OCI-LY7 (cell line): ENCODE data around the gene STXBP6. TPM values are rescaled to one million over a fixed set of nuclear protein-coding genes. Genes with fewer than 3 reads are reported as not detected.

Experiments used
- BruUV-seq: library from RNA; stranded (reverse); fragments of 400-500 nt; replicated peaks from 2 replicates; lab custom pipeline; 2021; lab: Mats Ljungman, UMichigan
- CTCF ChIA-PET: fragments of 300-600 bp; sonication (Branson Sonifier 250); formaldehyde crosslinking; loops from one replicate; lab custom pipeline; 2022; ENCODE audit warnings: antibody characterized with exemption; ENCODE audit not compliant: unreplicated experiment; lab: Charles Lee
- POLR2A ChIA-PET: fragments of 300-600 bp; sonication (Branson Sonifier 250); formaldehyde crosslinking; loops from one replicate; lab custom pipeline; 2022; ENCODE audit warnings: antibody characterized with exemption; lab: Charles Lee
- DNase-seq: peaks from one replicate; pipeline ENCODE4 v3.0.0-alpha.2; 2015; ENCODE audit warnings: low spot score
- H2AFZ ChIP-seq: fragments of 200-600 bp; sonication (generic), shearing (Covaris generic); 2 replicates; pipeline ENCODE4 v1.6.1; 2014; ENCODE audit warnings: mild to moderate bottlenecking, antibody characterized with exemption, low read length, moderate library complexity
- H3K27ac ChIP-seq: fragments of 200-600 bp; sonication (generic); 2 replicates; pipeline ENCODE4 v1.5.1; 2014; ENCODE audit warnings: mixed run types, low read depth, mild to moderate bottlenecking, moderate library complexity, low read length, inconsistent platforms; ENCODE audit not compliant: poor library complexity, severe bottlenecking
- H3K36me3 ChIP-seq: fragments of 200-600 bp; sonication (generic); 2 replicates; pipeline ENCODE4 v1.6.1; 2014; ENCODE audit warnings: mild to moderate bottlenecking, antibody characterized with exemption, low read length, moderate library complexity, mixed read lengths; ENCODE audit not compliant: insufficient read depth
- H3K4me1 ChIP-seq: fragments of 200-600 bp; sonication (generic); 2 replicates; pipeline ENCODE4 v1.5.1; 2014; ENCODE audit warnings: mild to moderate bottlenecking, low read length; ENCODE audit not compliant: insufficient read depth, poor library complexity, severe bottlenecking
- H3K4me2 ChIP-seq: fragments of 200-600 bp; sonication (generic); 2 replicates; pipeline ENCODE4 v1.6.1; 2014; ENCODE audit warnings: mild to moderate bottlenecking, low read length
- H3K4me3 ChIP-seq: fragments of 200-600 bp; sonication (generic); 2 replicates; pipeline ENCODE4 v1.5.1; 2014; ENCODE audit warnings: mild to moderate bottlenecking, low read depth, low read length; ENCODE audit not compliant: poor library complexity, severe bottlenecking
- H3K79me2 ChIP-seq: fragments of 200-600 bp; sonication (generic); 2 replicates; pipeline ENCODE4 v1.6.1; 2016; ENCODE audit warnings: low read depth, mild to moderate bottlenecking, low read length, moderate library complexity, mixed read lengths; ENCODE audit not compliant: insufficient read depth
- H3K9me2 ChIP-seq: fragments of 200-600 bp; sonication (generic); 2 replicates; pipeline ENCODE4 v1.6.1; 2016; ENCODE audit warnings: mild to moderate bottlenecking, low read length, mixed read lengths; ENCODE audit not compliant: insufficient read depth
- H3K9me3 ChIP-seq: fragments of 200-600 bp; sonication (generic); 2 replicates; pipeline ENCODE4 v1.6.1; 2014; ENCODE audit warnings: mild to moderate bottlenecking, mixed run types, low read length, mixed read lengths
- H4K20me1 ChIP-seq: fragments of 200-600 bp; sonication (generic); 2 replicates; pipeline ENCODE4 v1.6.1; 2014; ENCODE audit warnings: mild to moderate bottlenecking, antibody characterized with exemption, low read length, moderate library complexity, mixed read lengths; ENCODE audit not compliant: insufficient read depth
- EZH2phosphoT487 ChIP-seq: fragments of 200-600 bp; sonication (generic); IDR thresholded peaks from 2 replicates; pipeline ENCODE4 v1.6.1; 2018; ENCODE audit warnings: low read depth, borderline replicate concordance, mild to moderate bottlenecking, mixed run types, antibody characterized with exemption, low read length, moderate library complexity, mixed read lengths
- intact Hi-C: fragments of 100-400 bp; cut with micrococcal nuclease; formaldehyde crosslinking; loops from one replicate; pipeline ENCODE4 v1.10.0; 2022; ENCODE audit not compliant: unreplicated experiment
- total RNA-seq, 2 experiments: library from RNA; depleted of rRNA in 1 of 2; stranded (reverse); fragments of >200 nt in 1 of 2; shearing (Covaris generic) in 1 of 2; gene quantifications; 2 replicates each; pipeline ENCODE4 v1.2.3, GENCODE V29; 2014 to 2022
- TF ChIP-seq, protein P1 (sequence below): fragments of 200-600 bp; sonication (generic); conservative IDR thresholded peaks from 2 replicates; pipeline ENCODE4 v1.5.1; 2014; ENCODE audit warnings: mild to moderate bottlenecking, antibody characterized with exemption, low read length, moderate library complexity, mixed read lengths

STXBP6 gene
- total RNA-seq, 2 experiments from 2014 or later: 0.48 TPM; not detected in 1

DNA sequence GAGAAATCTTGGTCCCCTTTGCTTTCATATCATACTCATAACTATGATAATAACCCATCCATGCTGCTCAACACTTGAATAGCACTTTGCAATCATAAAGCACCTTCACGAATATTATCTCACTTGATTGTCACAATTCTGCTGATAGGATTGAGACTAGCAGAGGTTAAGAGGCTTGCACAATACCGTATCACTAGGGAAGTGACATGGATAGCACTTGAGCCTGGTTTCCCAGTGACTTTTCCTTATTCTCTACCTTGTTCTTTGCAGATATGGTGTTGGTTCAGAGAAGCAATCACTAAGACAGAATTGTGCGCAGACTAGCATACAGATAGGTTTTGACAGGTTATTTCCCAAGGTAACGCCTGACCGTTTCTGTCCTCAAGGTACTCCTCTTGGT, 229.3 kb downstream of the STXBP6 start:
- Histone ChIP-seq H3K9me3 (no peaks in the 10 kb centered on the region), H3K79me2 (no peaks in the 10 kb centered on the region), H3K9me2 (no peaks in the 10 kb centered on the region), H3K4me3 (no peak overlapping the region), H4K20me1 (no peaks in the 10 kb centered on the region), H3K4me2 (no peak overlapping the region), H2AFZ (no peak overlapping the region), H3K36me3 (no peaks in the 10 kb centered on the region), H3K27ac (no peak overlapping the region), H3K4me1 (no peaks in the 10 kb centered on the region)
- ChIA-PET CTCF (no interaction called here), POLR2A (no interaction called here)
- BruUV-seq: no TSS peak
- TF ChIP-seq, protein P1, sequence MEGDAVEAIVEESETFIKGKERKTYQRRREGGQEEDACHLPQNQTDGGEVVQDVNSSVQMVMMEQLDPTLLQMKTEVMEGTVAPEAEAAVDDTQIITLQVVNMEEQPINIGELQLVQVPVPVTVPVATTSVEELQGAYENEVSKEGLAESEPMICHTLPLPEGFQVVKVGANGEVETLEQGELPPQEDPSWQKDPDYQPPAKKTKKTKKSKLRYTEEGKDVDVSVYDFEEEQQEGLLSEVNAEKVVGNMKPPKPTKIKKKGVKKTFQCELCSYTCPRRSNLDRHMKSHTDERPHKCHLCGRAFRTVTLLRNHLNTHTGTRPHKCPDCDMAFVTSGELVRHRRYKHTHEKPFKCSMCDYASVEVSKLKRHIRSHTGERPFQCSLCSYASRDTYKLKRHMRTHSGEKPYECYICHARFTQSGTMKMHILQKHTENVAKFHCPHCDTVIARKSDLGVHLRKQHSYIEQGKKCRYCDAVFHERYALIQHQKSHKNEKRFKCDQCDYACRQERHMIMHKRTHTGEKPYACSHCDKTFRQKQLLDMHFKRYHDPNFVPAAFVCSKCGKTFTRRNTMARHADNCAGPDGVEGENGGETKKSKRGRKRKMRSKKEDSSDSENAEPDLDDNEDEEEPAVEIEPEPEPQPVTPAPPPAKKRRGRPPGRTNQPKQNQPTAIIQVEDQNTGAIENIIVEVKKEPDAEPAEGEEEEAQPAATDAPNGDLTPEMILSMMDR: no peak
- TF ChIP-seq EZH2phosphoT487: no peak
- intact Hi-C loops: no loop called here
- DNase-seq: no peak

DNA sequence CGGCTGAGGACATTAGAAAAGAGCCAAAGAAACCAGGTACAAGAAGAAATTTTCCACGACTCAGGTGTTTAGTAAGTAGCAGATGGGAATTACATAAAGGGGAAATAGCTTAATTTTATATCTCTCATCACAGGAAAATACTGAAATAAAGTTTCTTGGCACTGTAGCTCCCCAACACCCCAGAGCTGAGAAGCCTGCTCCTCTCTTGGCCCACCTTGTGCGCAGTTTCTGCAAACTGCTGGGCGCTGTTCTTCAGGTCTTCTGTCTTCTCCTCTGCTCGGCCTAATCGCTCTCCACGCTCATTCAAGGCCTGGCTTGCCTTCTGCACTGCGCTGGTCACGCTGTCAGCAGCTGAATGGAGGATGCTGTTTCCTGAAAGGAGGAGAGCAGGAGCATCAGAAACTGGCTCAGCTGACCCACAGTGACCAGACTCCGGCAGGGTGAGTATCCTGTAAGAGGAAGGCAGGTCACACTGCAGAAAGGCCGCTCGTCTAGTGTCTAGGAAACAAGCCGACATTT, 231.1 kb downstream of the STXBP6 start:
- H3K79me2 ChIP-seq: no peaks in the 10 kb centered on the region
- no peak overlapping the region for H2AFZ ChIP-seq
- TF ChIP-seq EZH2phosphoT487: no peak
- TF ChIP-seq, protein P1: no peak
- no peak overlapping the region for H3K4me3 ChIP-seq
- H3K4me1 ChIP-seq: no peaks in the 10 kb centered on the region
- H3K9me2 ChIP-seq: no peaks in the 10 kb centered on the region
- H3K27ac ChIP-seq: no peak overlapping the region
- no peaks in the 10 kb centered on the region for H3K36me3 ChIP-seq
- no peaks in the 10 kb centered on the region for H3K9me3 ChIP-seq
- CTCF ChIA-PET: no interaction called here
- no TSS peak for BruUV-seq
- H4K20me1 ChIP-seq: no peaks in the 10 kb centered on the region
- DNase-seq: no peak
- intact Hi-C loops: no loop called here
- POLR2A ChIA-PET: interaction anchor here (0.6 kb wide), 1 partner anchor 158 kb away, joined by 4 read pairs; no protein-coding TSS in a partner anchor
- H3K4me2 ChIP-seq: no peak overlapping the region

DNA sequence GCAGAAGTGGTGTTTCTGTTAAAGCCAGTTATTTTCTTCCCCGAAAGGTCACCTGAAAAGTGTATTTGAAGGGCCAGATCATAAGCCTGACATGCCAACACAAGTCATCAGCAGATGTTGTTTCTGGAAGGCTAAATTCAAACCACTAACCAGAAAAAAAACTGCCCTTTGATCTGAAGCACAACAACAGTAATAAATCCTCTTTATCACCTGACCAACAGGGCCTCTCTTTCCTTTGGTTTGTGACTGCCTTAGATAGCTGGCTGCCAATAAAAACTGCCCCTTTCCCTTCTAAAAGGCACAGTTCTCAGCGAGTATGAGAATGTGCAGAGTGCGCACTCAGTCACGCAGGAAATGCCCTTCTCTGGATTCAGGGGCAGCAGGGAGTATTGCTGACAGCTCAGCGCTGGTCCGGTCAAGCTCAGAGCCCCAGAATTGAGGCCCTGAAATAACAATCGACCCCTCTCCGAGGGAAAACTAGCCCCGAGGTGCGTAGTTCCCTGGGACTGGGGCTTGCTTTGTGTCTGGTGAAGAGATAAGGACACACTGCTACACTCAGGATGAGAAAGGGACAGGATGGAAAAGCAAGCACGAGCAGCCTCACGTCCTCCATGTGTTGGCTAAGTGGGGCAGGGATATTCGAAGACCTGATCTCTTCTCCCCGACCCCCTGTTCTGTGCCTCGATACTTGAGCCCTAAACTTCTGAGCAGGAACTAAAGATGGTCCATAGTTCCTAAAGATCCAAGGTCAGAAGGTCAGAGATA, 231.7 kb downstream of the STXBP6 start:
- Histone ChIP-seq H3K9me2 (no peaks in the 10 kb centered on the region), H4K20me1 (no peaks in the 10 kb centered on the region), H3K36me3 (no peaks in the 10 kb centered on the region), H2AFZ (no peak overlapping the region), H3K4me3 (no peak overlapping the region), H3K27ac (no peak overlapping the region), H3K4me2 (no peak overlapping the region), H3K9me3 (no peaks in the 10 kb centered on the region), H3K4me1 (no peaks in the 10 kb centered on the region), H3K79me2 (no peaks in the 10 kb centered on the region)
- intact Hi-C loops: no loop called here
- ChIA-PET POLR2A (no interaction called here), CTCF (no interaction called here)
- no TSS peak for BruUV-seq
- no peak for TF ChIP-seq EZH2phosphoT487
- TF ChIP-seq, protein P1: no peak
- DNase-seq: no peak
